Jurkat, Clone E6-1 (cell line): ENCODE results near the gene CISD3.

Experiments
- DNase-seq: peaks from one replicate; pipeline ENCODE4 v3.0.0-alpha.2; 2011; ENCODE audit warnings: low read depth, low spot score
- H3K4me3 ChIP-seq: 2 replicates; pipeline ENCODE4 v1.5.1; 2011; ENCODE audit warnings: mild to moderate bottlenecking, low read length, control low read depth, moderate library complexity

The CISD3 gene

DNA sequence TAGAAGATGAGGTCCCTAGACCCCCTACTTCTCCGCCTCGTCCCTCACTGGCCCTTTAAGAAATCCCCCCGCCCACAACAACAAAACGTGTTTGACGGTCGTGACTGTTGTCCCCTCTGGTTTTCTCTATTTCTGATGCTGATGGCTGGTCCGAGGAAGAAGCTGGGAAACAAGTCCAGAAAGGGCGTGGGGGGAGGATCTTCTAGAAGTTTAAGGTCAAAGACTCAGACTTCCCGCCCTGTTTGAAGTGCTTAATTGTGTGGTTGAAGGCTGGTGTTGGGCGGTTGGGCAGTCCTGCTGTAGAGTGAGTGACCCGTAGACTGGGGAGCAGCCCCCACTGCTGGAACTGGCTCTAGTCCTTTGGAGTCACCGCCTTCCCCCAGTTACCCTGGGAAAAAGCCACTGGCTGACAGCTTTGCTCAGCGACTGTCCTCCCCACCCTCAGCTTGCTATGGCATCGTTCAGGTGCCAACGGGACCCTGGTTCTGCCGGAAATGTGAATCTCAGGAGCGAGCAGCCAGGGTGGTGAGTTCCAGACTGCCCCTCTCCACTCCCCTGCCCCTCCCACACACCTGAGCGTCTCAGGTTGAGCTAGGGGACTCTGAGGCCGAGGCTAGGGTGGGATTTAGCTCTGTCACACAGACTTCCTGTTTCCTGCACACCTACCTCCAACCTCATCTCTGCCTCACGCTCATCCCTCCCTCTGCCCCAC lies 23.5 kb upstream of the CISD3 start:
- peak overlapping the region; percentile 79 for H3K4me3 ChIP-seq
- no peak for DNase-seq

DNA sequence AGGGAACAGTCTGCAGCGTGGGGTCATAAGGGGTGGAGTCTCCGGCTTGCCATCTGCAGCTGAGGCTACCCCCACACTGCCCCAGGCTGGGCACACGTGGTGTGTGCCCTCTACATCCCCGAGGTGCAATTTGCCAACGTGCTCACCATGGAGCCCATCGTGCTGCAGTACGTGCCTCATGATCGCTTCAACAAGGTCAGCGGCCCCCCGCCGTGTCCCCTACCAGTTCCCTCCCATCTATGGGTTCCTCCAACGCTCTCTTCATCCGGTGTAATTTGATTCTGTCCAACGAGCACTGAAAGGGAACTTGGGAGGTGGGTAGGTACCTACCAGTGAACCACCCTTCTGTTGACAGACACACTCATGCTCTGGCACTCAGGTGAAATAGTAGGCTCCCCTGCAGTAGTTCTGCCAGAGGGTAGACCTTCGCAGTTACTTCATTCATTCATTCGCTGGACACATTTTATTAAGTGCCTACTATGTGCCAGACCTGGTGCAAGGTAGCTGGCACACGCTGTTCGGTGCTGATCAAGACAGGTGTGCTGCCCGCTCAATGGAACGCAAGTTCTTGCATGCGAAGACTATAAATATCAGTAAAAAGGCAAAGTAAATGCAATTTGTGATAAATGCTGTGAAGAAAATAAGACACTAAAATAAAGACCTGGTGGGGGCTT lies 22.3 kb upstream of the CISD3 start:
- no peak for DNase-seq
- no peak overlapping the region for H3K4me3 ChIP-seq

DNA sequence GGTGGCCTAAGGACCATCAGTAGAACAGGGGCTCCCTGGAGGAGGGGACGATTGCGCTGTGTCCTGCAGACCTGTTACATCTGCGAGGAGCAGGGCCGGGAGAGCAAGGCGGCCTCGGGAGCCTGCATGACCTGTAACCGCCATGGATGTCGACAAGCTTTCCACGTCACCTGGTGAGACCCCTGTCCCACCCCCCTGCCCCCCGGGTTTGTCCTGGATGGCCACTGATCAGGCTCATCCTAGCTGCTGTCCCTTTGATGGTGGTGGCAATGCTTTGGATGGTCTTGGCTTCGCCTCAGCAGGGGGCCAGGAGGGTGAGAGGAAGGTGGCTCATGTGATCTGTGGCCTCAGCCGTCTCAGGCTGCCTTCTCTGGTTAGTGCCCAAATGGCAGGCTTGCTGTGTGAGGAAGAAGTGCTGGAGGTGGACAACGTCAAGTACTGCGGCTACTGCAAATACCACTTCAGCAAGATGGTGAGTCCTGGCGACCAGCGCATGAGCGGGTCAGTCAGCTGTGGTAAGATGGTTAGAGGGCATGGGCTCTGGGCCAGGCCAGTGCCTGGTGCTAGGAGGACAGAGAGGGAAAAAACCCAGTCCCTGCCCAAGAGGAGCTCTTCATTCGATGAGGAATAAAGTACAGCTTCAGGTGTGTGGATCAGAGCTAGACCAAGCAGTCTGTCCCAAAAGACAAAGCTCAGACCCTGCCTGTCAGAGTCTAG lies 20.9 kb upstream of the CISD3 start:
- no peak overlapping the region for H3K4me3 ChIP-seq
- no peak for DNase-seq

DNA sequence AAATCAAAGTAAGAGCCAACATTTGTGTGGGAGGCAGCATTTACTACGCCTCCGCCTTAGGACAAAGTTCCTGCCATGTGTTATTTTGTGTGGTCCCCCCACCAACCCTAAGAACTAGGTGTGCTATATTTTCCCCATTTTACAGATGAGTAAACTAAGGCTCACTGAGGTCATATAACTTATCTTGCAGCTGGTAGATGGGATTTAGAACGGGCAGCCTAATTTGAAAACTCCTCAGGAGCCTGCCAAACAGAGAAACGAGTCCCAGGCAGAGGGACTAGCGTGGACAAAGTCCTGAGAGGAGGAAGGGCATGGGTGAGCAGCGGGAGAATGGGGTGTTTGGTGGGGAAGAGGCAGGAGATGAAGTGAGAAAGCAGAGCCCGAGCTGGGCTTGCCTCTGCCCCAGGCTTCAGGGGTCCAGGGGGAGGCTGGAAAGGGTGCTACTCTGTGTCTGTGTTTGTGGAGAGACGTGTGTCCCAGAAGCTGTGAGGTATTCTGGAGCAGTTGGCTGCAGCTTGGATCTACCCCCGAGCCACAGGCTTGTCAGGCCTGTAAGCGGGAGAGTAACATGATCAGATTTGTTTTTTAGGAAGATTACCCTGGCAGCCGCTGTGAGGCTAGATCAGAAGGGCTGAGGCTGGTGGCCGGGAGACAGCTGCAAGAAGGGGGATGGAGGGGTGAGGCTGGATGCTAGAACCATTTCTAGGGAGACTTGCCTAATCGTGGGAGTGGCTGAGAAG lies 20.1 kb upstream of the CISD3 start:
- no peak overlapping the region for H3K4me3 ChIP-seq
- no peak for DNase-seq

DNA sequence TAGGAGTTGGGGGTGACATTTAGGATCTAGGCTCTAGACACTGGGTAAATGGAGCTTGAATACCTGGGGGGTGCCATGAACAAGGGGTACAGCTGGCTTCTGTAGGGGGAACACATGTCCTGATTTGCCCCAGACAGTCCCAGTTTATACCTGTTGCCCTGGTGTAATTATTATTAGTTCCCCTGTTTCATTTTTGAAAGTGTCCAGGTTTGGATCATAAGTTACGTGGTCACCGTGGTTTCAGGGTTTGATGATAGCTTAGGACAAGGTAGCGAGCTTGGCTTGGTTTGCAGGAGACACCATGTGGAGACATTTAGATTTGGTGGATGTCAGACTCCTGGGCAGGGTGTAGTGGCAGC lies 19.6 kb upstream of the CISD3 start:
- no peak overlapping the region for H3K4me3 ChIP-seq

DNA sequence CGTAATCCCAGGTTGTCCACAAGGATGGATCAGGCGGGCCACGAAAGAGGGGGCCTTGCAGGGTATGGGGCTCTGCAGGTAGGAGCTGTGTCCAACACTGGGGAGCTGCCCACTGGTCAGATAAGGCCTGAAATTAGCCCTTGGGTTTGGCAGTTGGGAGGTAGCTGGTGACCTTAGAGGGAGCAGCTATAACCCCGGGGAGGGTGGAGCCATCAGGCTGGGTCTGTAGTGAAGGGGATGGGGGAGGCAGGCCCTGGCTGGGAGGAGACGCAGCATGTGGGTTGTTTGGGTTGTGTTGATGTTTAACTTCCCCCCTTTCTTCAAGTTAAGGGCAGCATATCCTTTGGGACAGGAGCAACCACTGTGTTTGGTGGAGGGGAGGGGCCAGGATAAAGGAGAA lies 19.2 kb upstream of the CISD3 start:
- H3K4me3 ChIP-seq: no peak overlapping the region
- no peak for DNase-seq

More for the DNA sequence above, 19.6 kb upstream of the CISD3 start:
- no peak for DNase-seq

DNA sequence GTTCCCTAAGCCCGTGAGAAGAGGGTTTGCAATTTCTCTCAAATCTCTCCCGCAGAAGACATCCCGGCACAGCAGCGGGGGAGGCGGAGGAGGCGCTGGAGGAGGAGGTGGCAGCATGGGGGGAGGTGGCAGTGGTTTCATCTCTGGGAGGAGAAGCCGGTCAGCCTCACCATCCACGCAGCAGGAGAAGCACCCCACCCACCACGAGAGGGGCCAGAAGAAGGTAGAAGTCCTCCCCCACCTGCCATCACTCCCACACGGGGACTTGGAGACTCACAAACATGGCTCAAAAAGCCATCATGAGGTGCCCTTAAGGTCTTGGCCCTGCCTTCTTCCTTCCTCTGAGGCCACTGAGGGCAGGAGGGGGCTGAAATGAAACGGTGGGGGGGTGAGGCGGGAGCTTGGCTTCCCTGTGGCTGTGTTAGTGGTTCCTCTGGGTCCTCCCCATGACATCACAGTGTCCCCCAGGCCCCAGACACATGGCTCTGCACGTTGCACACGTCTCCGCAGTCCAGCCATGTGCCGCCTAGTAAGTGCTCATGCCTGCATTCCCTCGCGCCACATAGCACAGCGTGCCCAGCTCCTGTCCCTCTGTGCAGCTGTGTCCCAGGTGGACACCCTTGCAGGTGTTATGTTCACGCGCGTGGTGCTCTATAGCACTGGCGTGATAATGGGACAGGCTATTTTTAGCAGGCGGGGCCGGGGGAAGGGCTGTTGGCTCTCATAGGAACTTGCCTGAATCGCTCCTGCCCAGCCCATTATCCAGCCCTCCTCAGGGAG lies 18.2 kb upstream of the CISD3 start:
- no peak for DNase-seq
- H3K4me3 ChIP-seq: no peak overlapping the region

DNA sequence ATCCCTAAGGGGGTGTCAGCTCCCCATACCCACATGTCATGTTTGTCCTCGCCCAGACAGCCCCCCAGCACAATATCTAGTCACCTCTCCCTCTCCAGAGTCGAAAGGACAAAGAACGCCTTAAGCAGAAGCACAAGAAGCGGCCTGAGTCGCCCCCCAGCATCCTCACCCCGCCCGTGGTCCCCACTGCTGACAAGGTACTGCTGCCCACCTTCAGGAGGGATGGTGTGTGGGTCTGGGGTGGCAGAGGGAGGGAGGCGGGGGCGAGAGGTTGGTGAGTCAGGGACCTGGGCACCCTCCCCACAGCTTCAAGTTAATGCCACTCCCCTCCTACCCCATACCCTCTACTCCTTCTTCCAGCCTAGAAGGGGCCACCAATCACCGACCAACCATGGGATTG lies 17.5 kb upstream of the CISD3 start:
- DNase-seq: no peak
- H3K4me3 ChIP-seq: no peak overlapping the region

DNA sequence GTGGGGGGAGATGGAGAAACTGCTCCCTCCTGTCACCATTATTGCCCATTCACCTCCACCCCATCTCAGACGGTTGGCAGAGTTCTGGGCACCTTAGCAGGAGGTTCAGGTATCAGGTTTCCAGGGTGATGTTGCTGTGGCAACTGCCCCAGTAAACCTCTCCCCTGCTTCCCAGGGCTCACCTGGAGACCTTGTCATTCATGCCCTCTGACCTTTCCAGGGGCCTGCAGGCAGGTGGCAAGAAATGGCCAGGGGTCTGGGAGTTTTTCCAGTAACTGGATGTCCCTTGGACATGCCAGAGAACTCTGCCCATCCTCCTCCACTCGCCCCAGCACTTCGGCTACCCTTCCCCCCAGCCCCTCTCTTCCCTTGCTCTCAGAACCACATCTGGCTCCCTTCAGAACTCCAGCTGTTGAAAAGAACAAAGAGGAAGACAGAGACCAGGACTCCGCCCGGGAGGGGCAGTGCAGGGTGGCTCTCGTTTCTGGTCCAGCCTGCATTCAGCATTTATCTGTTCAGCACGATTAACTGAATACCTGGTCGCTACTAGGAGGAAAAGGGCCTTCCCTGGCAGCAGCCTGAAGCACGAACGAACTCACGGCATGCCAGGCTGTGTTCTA lies 16.6 kb upstream of the CISD3 start:
- no peak for DNase-seq
- no peak overlapping the region for H3K4me3 ChIP-seq

DNA sequence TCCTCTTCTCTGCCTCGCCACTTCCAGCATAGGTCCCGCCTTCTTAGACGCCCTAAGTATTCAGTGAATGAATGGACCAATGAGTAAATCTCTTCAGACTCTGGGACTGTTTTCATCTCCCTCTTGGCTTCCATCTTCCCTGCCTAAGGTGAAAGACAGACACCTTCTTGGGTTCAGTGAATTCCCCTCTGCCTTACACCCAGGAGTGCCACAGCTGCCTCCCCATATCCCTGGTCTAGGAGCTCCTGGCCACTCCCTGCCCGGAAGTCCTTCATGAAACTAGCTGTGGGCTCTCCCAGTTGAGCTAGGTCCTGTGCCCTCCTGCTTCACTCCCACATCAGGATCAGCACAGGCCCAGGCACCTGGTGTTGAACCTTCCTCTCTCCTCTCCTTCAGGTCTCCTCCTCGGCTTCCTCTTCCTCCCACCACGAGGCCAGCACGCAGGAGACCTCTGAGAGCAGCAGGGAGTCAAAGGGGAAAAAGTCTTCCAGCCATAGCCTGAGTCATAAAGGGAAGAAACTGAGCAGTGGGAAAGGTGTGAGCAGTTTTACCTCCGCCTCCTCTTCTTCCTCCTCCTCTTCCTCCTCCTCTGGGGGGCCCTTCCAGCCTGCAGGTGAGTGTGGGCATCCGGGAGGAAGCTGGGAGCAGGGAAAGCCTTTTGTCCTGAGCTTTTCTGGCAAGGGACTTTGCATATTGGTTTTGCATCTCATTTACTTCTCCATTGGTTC lies 14.8 kb upstream of the CISD3 start:
- no peak for DNase-seq
- no peak overlapping the region for H3K4me3 ChIP-seq

DNA sequence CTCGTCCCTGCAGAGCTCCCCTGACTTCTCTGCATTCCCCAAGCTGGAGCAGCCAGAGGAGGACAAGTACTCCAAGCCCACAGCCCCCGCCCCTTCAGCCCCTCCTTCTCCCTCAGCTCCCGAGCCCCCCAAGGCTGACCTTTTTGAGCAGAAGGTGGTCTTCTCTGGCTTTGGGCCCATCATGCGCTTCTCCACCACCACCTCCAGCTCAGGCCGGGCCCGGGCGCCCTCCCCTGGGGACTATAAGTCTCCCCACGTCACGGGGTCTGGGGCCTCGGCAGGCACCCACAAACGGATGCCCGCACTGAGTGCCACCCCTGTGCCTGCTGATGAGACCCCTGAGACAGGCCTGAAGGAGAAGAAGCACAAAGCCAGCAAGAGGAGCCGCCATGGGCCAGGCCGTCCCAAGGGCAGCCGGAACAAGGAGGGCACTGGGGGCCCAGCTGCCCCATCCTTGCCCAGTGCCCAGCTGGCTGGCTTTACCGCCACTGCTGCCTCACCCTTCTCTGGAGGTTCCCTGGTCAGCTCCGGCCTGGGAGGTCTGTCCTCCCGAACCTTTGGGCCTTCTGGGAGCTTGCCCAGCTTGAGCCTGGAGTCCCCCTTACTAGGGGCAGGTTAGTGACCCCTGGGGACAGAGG lies 13.7 kb upstream of the CISD3 start:
- no peak overlapping the region for H3K4me3 ChIP-seq
- DNase-seq: no peak

DNA sequence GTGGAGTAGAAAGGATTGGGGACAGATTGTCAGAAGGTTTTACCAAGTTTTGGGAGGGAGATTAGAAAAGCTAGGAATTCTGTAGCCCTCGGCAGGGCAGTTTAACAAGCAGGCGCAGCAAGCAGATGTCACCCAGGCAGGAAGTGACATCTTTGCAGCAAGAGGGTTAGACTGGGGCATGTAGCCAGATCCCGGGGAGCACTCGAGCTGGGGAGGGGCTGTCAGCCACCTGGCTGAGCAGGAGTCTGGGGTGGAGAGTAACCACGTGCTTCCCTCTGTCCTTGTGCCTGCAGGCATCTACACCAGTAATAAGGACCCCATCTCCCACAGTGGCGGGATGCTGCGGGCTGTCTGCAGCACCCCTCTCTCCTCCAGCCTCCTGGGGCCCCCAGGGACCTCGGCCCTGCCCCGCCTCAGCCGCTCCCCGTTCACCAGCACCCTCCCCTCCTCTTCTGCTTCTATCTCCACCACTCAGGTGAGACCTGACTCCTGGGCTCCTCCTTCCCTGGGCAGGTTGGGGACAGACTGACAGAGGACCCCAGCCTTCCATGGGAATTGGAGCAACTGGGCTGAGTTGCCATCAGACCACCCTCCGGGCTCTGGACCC lies 12.9 kb upstream of the CISD3 start:
- no peak overlapping the region for H3K4me3 ChIP-seq
- DNase-seq: no peak

DNA sequence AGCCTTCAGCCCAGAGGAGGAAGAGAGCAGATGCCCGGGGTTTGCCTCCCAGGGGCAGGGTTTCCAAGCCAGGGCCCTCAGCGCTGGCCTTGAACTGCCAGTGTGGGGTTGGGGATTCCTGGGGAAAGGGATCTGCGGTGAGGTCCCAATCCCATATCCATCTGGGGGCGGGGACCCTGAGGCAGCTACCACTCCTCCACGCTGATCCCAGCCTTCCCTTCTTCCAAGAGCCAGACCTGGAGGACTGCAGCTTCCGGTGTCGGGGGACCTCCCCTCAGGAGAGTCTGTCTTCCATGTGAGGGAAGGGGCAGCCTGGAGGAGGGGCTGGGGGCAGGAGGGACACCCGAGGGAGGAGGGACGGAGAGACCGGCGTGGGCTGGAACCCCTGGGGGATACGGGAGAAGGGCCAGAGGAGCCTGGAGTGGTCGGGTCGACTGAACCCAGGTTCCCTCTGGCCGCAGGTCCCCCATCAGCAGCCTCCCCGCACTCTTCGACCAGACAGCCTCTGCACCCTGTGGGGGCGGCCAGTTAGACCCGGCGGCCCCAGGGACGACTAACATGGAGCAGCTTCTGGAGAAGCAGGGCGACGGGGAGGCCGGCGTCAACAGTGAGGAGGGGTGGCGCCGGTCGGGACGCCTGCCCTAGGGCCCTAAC lies 10.7 kb upstream of the CISD3 start:
- H3K4me3 ChIP-seq: no peak overlapping the region
- DNase-seq: no peak

DNA sequence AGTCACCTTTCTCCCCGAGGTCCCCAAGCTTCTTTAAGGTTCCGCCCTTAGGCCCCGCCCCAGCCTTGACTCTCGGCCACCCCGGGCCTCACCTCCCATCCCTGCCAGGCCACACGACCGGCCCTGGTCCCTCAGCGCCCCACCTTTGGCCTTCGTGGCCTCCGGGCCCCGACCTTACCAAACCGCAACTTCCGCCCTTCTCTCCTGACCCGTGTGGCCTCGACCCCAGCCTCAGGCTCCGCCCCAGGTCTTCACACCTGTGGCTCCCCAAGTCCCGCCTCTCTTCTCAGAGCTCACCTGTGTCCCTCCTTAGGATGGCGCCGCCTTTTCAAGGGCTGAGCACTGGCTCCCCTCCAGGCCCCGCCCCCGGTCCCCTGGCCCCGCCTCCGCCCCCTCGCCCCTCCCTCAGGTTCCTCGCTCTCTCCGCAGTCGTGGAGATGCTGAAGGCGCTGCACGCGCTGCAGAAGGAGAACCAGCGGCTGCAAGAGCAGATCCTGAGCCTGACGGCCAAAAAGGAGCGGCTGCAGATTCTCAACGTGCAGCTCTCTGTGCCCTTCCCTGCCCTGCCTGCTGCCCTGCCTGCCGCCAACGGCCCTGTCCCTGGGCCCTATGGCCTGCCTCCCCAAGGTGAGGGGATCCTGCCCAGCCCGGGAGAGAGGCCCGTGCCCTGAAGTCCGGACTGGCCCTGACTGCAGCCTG lies 10.0 kb upstream of the CISD3 start:
- DNase-seq: no peak
- H3K4me3 ChIP-seq: no peak overlapping the region

DNA sequence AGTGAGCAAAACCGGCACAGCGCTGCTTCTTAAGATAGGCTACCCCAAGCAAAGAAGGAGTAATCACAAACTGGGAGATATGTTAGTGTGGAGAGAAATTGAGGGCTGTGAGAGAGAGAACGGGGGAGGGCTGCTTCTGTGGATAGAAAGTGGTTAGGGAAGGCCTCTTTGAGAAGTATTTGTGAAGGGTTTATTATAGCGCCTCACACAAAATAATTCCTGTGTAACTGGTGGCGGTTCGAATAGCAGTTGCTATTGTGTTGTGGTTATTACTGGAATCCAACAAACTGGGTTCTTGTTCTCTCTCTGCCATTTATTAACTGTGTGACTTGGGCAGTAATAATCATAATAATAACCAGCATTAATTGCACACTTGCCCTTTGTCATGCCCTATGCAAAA lies 9.2 kb upstream of the CISD3 start:
- DNase-seq: no peak
- H3K4me3 ChIP-seq: no peak overlapping the region

DNA sequence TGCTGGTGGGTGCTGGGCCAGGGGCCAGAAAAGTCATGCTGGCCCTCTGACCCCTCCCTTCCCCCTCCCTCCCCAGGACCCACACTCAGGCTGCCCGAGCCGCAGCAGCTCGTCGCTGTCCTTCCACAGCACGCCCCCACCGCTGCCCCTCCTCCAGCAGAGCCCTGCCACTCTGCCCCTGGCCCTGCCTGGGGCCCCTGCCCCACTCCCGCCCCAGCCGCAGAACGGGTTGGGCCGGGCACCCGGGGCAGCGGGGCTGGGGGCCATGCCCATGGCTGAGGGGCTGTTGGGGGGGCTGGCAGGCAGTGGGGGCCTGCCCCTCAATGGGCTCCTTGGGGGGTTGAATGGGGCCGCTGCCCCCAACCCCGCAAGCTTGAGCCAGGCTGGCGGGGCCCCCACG lies 8.3 kb upstream of the CISD3 start:
- no peak for DNase-seq
- no peak overlapping the region for H3K4me3 ChIP-seq
